ENCODE measurements around the gene RPS3. TPM values are rescaled to one million over a fixed set of nuclear protein-coding genes. Genes with fewer than 3 reads are reported as not detected.

RPS3 gene
- total RNA-seq, 1 experiment from 2014 or later = 3,765 TPM

- no CpG with 5 or more reads among the region's 5 CpGs for WGBS (ENCODE audit: extremely low coverage, insufficient read length, low lambda C conversion rate)
- H3K4ac ChIP-seq (ENCODE audit: low read depth, low read length) = no peak overlapping the region
- H3K27me3 Mint-ChIP-seq (ENCODE audit: low read depth) = peaks cover 4% of the 10 kb centered on the region; the same call in 1 of the 2 replicates
These were observed 55.7 kb downstream of the RPS3 start for GRCh38 chr11:75454987-75455386.

More at GRCh38 chr11:75454987-75455386, 55.7 kb downstream of the RPS3 start:
- H3K79me1 ChIP-seq (ENCODE audit: insufficient read depth, low read depth, low read length, poor library complexity, severe bottlenecking) = no peaks in the 10 kb centered on the region
- no peak overlapping the region for H2AK5ac ChIP-seq (ENCODE audit: insufficient read length, low read length)
- H2AFZ ChIP-seq (ENCODE audit: low read length) = no peak overlapping the region
- H3K79me2 ChIP-seq (ENCODE audit: insufficient read depth, low read length) = no peaks in the 10 kb centered on the region
- H2BK12ac ChIP-seq (ENCODE audit: insufficient read length, low read depth, low read length) = no peak overlapping the region
- H4K5ac ChIP-seq (ENCODE audit: insufficient read length, low read depth, low read length) = no peak overlapping the region
- no peak overlapping the region for H2BK20ac ChIP-seq (ENCODE audit: low read depth, low read length, poor library complexity, severe bottlenecking)
- Mint-ChIP-seq H3K4me1 (peaks cover 10 to 16% of the 10 kb centered on the region in 2 experiments; a peak in 2 of 4 replicates), H3K9me3 (no peaks in the 10 kb centered on the region), H3K36me3 (ENCODE audit: insufficient read depth in 1 of 3, low read depth in 3 of 3) (no peaks in the 10 kb centered on the region; a peak in 1 of 7 replicates), H3K4me3 (no peak overlapping the region), H3K27ac (peak overlapping the region in 1 of 3 experiments; percentile 87; a peak in 1 of 7 replicates)
- no peak overlapping the region for H2BK120ac ChIP-seq (ENCODE audit: low read depth, low read length, poor library complexity, severe bottlenecking)
- H3K14ac ChIP-seq (ENCODE audit: insufficient read depth, low read length) = no peak overlapping the region
- H3K9me3 ChIP-seq (ENCODE audit: control insufficient read depth, low read depth, low read length) = no peaks in the 10 kb centered on the region
- H4K91ac ChIP-seq (ENCODE audit: insufficient read length, low read depth, low read length) = no peak overlapping the region
- H4K8ac ChIP-seq (replicated peaks; ENCODE audit: insufficient read length, low read depth, low read length) = no peak overlapping the region
- no peak overlapping the region for H3K4me2 ChIP-seq (ENCODE audit: insufficient read depth, insufficient read length, low read length)
- no peak overlapping the region for H3K9ac ChIP-seq (ENCODE audit: extremely low read depth, insufficient read length, low read length)
- H4K20me1 ChIP-seq (ENCODE audit: control insufficient read depth, insufficient read depth, insufficient read length) = no peaks in the 10 kb centered on the region
- no peak overlapping the region for H3K23ac ChIP-seq (ENCODE audit: insufficient read length, low read depth, low read length)
- no peaks in the 10 kb centered on the region for H3K27me3 ChIP-seq (ENCODE audit: insufficient read depth, low read length)
- no peak overlapping the region for H3T11ph ChIP-seq (ENCODE audit: low read length)
- H3K23me2 ChIP-seq (ENCODE audit: insufficient read length, low read depth, low read length, poor library complexity, severe bottlenecking) = no peaks in the 10 kb centered on the region
- no peak for DNase-seq
- H3K56ac ChIP-seq (ENCODE audit: insufficient read length, low read depth, low read length) = no peak overlapping the region
- H3K4me1 ChIP-seq (ENCODE audit: insufficient read depth, low read length) = no peaks in the 10 kb centered on the region
- no peak overlapping the region for H3K27ac ChIP-seq (ENCODE audit: insufficient read length, low read depth, low read length)
- no peak overlapping the region for H2BK5ac ChIP-seq (ENCODE audit: insufficient read length, low read length)
- H3K18ac ChIP-seq (ENCODE audit: insufficient read length, low read depth, low read length) = no peak overlapping the region
- H2BK15ac ChIP-seq (ENCODE audit: low read depth, low read length) = no peak overlapping the region
- no peak for TF ChIP-seq CTCF (conservative IDR thresholded peaks at IDR 0.05)

Other genes starting within 250 kb of the RPS3 start
- gene SLCO2B1, start 248.4 kb upstream of the RPS3 start, total RNA-seq (2021) = not detected in 2 replicates
- gene TPBGL, start 158.7 kb upstream of the RPS3 start, total RNA-seq (2021) = 0.61 and 0.64 TPM in 2 replicates
- gene ARRB1, start 47.9 kb upstream of the RPS3 start, total RNA-seq (2021) = 20.6 and 22.1 TPM in 2 replicates
- 0.72 and 0.83 TPM in 2 replicates for gene KLHL35, start 33.7 kb downstream of the RPS3 start, total RNA-seq (2021)
- 6.9 and 7.8 TPM in 2 replicates for gene GDPD5, start 126.4 kb downstream of the RPS3 start, total RNA-seq (2021)
- 253 and 263 TPM in 2 replicates for gene SERPINH1, start 162.7 kb downstream of the RPS3 start, total RNA-seq (2021)